HL-60/S4 treated with retinoic acid at 250 ng/mL for 4 days and 3 days (cell line): ENCODE measurements around the gene KICS2.

Experiments used
- in situ Hi-C: fragments of 300-500 bp; cut with MboI; formaldehyde crosslinking; loops from 2 replicates; pipeline ENCODE4 v1.7.0; 2022; ENCODE audit warnings: low sequenced_read_pairs

The KICS2 gene

DNA sequence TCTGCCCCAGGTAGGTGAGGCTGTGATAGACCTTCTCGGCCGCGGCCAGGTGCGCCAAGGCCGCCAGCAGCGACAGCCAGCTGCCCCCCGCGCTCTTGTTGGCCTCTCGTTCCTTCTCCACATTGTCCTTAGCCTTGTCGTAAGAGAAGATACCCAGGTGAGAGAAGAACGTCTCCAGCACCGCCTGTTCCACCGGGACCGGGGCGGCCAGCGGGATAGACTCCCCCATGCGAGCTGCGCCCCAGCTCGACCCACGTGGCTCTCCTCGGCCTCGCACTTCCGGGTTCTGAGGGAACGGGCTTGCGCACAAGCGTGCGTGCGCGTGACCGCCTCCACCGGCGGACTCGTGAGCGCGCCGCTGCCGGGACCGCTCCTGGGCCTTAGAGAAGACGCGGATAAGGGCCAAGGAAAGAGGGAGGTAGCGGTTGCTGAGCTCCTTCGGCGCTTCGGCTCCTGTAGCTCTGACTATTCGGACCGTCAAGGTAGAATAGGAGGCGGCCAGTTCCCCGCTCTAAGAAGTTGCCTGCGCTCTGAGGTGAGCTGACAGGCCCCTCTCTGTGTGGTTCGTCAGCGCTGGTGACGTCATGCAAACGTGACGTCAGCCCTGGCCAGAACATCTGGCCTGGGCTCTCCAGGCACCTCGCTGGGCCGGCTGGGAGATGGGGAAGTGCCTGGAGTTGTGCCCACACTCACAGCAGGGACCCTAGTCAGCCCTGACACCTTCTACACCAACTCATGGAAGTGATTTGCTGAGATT, at the start of gene KICS2:
TSS of gene KICS2 (minus strand) at position 288 of the 757 bp plus-strand sequence. CDS start at position 229, 59 bp downstream.
- in situ Hi-C loops: no loop called here

GRCh38 chr12:64270411-64270810, 48.3 kb upstream of the KICS2 start:
- in situ Hi-C loops: no loop called here

DNA sequence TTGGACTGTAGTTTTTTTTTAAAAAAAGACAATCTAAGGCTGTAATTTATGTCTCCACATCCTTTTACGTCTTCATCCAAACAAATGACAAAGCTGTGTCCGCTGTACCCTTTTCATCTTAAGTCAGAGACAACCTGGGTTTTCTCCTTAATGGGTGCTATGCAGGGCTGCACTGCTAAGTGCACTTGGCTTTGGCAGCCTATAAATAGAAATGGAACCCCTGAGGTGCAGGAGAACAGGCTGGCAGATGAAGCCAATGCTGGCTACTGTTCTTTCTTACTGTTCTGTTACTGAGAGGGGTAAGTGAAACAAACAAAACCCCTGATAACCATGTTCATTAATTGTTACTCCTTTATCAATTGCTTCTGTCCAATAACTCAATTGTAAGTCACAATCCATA, 47.1 kb upstream of the KICS2 start:
- in situ Hi-C loops: no loop called here

DNA sequence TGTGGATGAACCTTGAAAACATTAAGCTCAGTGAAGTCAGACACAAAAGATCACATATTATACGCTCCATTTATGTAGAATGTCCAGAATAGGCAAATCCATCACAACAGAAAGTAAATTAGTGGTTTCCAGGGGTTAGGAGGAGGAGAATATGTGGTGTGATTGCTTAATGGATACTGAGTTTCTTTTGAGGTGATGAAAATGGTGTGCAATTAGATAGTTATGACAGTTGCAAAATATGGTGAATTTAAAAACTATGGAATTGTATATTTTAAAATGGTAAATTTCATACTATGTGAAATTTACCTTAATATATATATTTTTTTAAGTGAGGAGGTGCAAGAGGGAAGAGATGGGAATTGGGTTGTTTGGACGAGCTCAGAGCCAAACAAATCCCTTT, 46.3 kb upstream of the KICS2 start:
- in situ Hi-C loops: no loop called here

DNA sequence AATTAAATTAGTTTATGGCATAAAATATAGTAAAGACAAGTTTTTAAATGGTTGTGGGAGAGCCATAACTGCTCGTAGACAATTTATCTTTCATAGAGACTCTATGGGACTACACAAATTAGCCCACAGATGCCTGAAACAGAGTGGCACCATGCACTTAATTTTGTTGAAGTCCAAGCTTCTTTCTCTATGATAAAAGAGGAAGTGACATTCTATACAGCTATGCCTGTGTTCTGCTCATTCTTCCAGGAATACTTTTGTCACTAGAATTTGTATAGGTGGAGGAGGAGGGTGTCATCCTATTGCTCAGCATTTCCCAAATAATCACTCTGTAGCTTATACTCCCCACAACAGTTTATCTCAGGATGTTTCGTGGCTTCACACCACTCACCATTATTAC, 43.7 kb upstream of the KICS2 start:
- in situ Hi-C loops: no loop called here

DNA sequence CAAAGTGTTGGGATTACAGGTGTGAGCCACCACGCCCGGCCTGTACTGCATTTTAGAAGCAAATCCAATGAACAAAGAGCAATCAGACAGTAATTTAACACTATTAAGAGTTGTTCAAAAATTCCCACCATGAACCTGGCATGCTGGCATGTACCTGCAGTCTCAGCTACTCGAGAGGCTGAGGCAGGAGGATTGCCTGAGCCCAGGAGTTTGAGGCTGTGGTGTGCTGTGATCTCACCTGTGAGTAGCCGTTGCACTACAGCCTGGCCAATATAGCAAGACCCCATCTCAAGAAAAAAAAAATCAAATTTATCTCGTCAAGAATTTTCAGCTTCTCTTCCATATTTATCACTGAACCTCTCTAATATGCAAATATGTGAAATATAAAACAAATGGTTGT, 39.7 kb upstream of the KICS2 start:
- in situ Hi-C loops: no loop called here

GRCh38 chr12:64258576-64258975, 36.5 kb upstream of the KICS2 start:
- in situ Hi-C loops: loop anchor here (10.0 kb wide), 1 partner anchor 424 kb away; no protein-coding TSS in a partner anchor

GRCh38 chr12:64256166-64256800, 34.2 kb upstream of the KICS2 start:
- in situ Hi-C loops: loop anchor here (10.0 kb wide), 1 partner anchor 421 kb away; no protein-coding TSS in a partner anchor

DNA sequence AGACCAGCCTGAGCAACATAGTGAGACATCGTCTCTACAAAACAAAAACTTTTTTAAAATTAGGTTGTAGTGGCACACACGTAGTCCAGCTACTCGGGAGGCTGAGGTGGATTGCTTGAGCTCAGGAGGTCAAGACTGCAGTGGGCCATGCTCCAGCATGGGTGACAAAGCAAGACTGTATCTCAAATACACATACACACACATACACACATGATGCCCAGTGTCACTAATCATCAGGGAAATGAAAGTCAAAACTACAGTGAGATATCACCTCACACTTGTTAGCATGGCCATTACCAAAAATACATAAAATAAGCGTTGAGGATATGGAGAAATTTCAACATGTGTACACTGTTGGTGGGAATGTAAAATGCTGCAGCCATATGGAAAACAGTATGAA, 33.2 kb upstream of the KICS2 start:
- in situ Hi-C loops: loop anchor here (10.0 kb wide), 1 partner anchor 420 kb away; no protein-coding TSS in a partner anchor

DNA sequence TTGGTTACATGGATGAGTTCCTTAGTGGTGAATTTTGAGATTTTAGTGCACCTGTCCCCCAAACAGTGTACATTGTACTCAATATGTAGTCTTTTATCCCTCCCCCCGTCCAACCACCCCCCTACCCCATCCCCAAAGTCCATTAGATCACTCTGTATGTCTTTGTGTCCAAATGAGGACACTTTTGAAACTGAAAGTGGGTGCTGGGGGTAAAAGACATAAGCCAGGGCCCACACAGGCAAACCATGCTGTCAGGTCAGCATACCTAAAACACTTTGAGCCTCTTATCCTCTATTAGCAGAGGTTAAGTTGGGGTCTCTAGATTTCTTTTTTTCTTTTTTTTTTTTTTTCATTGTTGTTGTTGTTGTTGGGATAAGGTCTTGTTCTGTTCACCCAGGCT, 31.3 kb upstream of the KICS2 start:
- in situ Hi-C loops: loop anchor here (10.0 kb wide), 1 partner anchor 419 kb away; no protein-coding TSS in a partner anchor

GRCh38 chr12:64252681-64253080, 30.6 kb upstream of the KICS2 start:
- in situ Hi-C loops: loop anchor here (10.0 kb wide), 1 partner anchor 418 kb away; no protein-coding TSS in a partner anchor

GRCh38 chr12:64243809-64244208, 21.7 kb upstream of the KICS2 start:
- in situ Hi-C loops: no loop called here

GRCh38 chr12:64240781-64241180, 18.7 kb upstream of the KICS2 start:
- in situ Hi-C loops: no loop called here

- in situ Hi-C loops: no loop called here
Measured at GRCh38 chr12:64237382-64237781, 15.3 kb upstream of the KICS2 start.

DNA sequence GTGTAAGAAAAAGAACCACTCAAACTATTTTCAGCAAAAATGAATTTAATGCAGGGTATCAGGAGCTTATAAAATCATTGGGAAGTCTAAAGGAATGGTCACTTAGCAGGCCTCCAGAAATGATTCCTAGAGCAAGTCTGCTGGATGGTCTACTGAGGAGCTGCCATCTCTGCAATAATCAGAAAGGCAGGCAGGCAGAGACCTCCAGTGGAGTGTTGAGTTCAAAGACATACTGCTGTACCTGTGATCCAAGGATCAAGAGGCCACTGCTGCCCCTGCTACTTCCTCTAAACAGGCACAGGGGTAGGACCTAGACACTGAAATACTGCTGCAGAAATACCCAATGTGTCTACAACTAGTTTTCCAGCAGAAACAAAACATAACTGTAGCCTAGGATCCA, 14.5 kb upstream of the KICS2 start:
- in situ Hi-C loops: no loop called here

DNA sequence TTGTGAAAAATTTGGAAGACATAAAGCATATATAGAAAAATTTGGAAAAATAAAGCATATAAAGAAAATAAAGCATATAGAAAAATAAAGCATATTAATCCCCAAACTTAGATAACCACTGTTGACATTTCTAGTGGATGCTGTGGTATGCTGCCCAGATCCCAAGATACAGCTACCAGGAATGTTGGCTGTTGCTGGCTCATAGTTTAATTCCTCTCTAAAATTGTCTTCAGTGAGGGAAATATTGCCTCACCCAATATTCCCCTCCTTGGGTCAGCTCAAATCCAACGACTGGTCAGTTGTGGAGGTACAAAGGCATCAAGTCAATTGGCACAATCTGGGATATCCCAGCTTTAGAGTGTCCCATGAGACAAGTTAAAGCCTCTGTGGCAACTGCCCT, 10.1 kb upstream of the KICS2 start:
- in situ Hi-C loops: no loop called here

DNA sequence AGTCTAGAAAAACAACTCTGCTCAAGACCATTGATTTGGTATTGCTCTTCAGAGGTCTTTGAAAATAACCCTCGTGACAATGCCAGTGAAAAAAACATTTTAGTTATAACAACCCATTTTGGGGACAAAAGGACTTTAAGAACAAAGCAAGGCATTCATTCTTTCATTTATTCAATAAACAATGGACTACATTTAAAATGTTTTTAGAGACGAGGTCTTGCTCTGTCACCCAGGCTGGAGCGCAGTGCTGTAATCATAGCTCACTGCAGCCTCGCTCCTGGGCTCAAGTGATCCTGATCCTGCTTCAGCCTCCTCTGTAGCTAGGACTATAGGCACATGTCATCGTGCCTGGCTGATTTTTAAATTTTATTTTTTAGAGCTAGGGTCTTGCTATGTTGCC, 7.7 kb upstream of the KICS2 start:
- in situ Hi-C loops: no loop called here

DNA sequence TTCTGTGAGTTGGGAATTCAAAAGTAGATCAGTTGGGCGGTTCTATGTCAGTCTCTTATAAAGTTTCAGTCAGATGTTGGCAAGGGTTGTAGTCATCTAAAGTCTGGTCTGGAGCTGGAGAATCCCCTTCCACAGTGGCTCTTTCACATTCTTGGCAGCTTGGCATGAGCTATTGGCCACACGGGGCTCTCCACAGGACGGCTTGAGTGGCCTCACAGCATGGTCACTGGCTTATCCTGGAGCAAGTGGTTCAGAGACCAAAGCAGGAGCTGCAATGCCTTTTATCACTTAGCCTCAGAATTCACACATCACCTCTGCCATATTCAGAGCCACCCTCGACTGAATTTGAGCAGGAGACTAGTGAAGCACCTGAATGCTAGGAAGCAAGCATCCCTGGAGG, 7.1 kb upstream of the KICS2 start:
- in situ Hi-C loops: no loop called here

GRCh38 chr12:64225626-64226025, 3.5 kb upstream of the KICS2 start:
- in situ Hi-C loops: no loop called here

DNA sequence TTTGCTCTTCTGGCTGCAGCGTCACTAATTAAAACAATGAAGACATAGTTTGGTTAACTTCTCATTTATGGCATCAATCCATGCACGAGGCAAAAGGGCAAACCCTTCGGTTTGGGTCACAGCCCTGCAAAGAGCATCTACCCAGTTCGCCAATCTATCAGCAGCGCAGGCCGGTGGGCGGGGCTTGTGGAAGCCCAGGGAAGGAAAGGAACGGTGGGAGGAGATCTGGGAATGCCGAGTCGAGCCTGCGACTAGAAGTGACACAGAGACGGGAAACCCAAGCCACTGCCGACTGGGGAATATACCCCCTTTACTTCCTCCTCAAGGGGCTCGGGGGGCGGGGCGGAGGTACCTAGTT, 466 bp downstream of the KICS2 start:
- in situ Hi-C loops: no loop called here

GRCh38 chr12:64220046-64220445, 2.0 kb downstream of the KICS2 start:
- in situ Hi-C loops: no loop called here

GRCh38 chr12:64219145-64219544, 3.0 kb downstream of the KICS2 start:
- in situ Hi-C loops: no loop called here
